ENCODE measurements around the gene AK8. TPM values are rescaled to one million over a fixed set of nuclear protein-coding genes. Genes with fewer than 3 reads are reported as not detected.

The AK8 gene
- total RNA-seq, 1 donor from 2014 or later = 0.74 TPM

GRCh38 chr9:132794730-132795380, 83.2 kb downstream of the AK8 start:
- TF ChIP-seq CTCF (IDR thresholded peaks at IDR 0.05; ENCODE audit: borderline replicate concordance) = no peak
- no peaks in the 10 kb centered on the region for H3K9me3 ChIP-seq (replicated peaks)
- peaks cover 22% of the 10 kb centered on the region for H3K27me3 ChIP-seq (ENCODE audit: low read depth)
- no peak overlapping the region for H3K4me3 ChIP-seq
- DNase-seq = no peak
- no peaks in the 10 kb centered on the region for H3K36me3 ChIP-seq
- intact Hi-C loops (cut with micrococcal nuclease) = loop anchor here (5.0 kb wide), 1 partner anchor 288 kb away; no protein-coding TSS in a partner anchor
- peaks cover 25% of the 10 kb centered on the region for H3K4me1 ChIP-seq
- H3K27ac ChIP-seq (replicated peaks) = no peak overlapping the region

- no peaks in the 10 kb centered on the region for H3K9me3 ChIP-seq (replicated peaks)
- intact Hi-C loops (cut with micrococcal nuclease) = no loop called here
- H3K27me3 ChIP-seq (ENCODE audit: low read depth) = peaks cover 22% of the 10 kb centered on the region
- H3K4me3 ChIP-seq = no peak overlapping the region
- TF ChIP-seq CTCF (IDR thresholded peaks at IDR 0.05; ENCODE audit: borderline replicate concordance) = no peak
- no peak for DNase-seq
- H3K27ac ChIP-seq (replicated peaks) = no peak overlapping the region
- peaks cover 17% of the 10 kb centered on the region for H3K4me1 ChIP-seq
- no peaks in the 10 kb centered on the region for H3K36me3 ChIP-seq
Observed at GRCh38 chr9:132793606-132794580, 84.2 kb downstream of the AK8 start.

GRCh38 chr9:132792547-132792946, 85.5 kb downstream of the AK8 start:
- Histone ChIP-seq H3K9me3 (replicated peaks) (peaks cover 10% of the 10 kb centered on the region), H3K4me1 (peaks cover 4% of the 10 kb centered on the region), H3K27ac (replicated peaks) (no peak overlapping the region), H3K36me3 (no peaks in the 10 kb centered on the region), H3K4me3 (no peak overlapping the region), H3K27me3 (ENCODE audit: low read depth) (peaks cover 22% of the 10 kb centered on the region)
- no peak for TF ChIP-seq CTCF (IDR thresholded peaks at IDR 0.05; ENCODE audit: borderline replicate concordance)
- intact Hi-C loops (cut with micrococcal nuclease) = no loop called here
- no peak for DNase-seq

GRCh38 chr9:132791699-132792240, 86.3 kb downstream of the AK8 start:
- intact Hi-C loops (cut with micrococcal nuclease) = no loop called here
- Histone ChIP-seq H3K9me3 (replicated peaks) (peaks cover 10% of the 10 kb centered on the region), H3K4me3 (no peak overlapping the region), H3K36me3 (no peaks in the 10 kb centered on the region), H3K27ac (replicated peaks) (no peak overlapping the region), H3K4me1 (no peaks in the 10 kb centered on the region), H3K27me3 (ENCODE audit: low read depth) (peaks cover 22% of the 10 kb centered on the region)
- no peak for TF ChIP-seq CTCF (IDR thresholded peaks at IDR 0.05; ENCODE audit: borderline replicate concordance)
- no peak for DNase-seq

GRCh38 chr9:132789719-132790118, 88.4 kb downstream of the AK8 start:
- no peak for TF ChIP-seq CTCF (IDR thresholded peaks at IDR 0.05; ENCODE audit: borderline replicate concordance)
- peaks cover 22% of the 10 kb centered on the region for H3K27me3 ChIP-seq (ENCODE audit: low read depth)
- intact Hi-C loops (cut with micrococcal nuclease) = no loop called here
- H3K4me3 ChIP-seq = no peak overlapping the region
- H3K9me3 ChIP-seq (replicated peaks) = peaks cover 10% of the 10 kb centered on the region
- DNase-seq = no peak
- no peaks in the 10 kb centered on the region for H3K36me3 ChIP-seq
- peaks cover 10% of the 10 kb centered on the region for H3K4me1 ChIP-seq
- no peak overlapping the region for H3K27ac ChIP-seq (replicated peaks)

All from left ventricle myocardium inferior (tissue), 1 donor.